Measurements from ENCODE around the gene MT1M.

- TF ChIP-seq CTCF (conservative IDR thresholded peaks at IDR 0.05 in 1 of 2, IDR thresholded peaks at IDR 0.05 in 1 of 2; ENCODE audit: low read depth in 1 of 2, low read length in 2 of 2) (no peak), EZH2 (IDR thresholded peaks at IDR 0.05; ENCODE audit: low read length, missing control alignments) (no peak)
Observed at GRCh38 chr16:56630134-56630533, 2.3 kb upstream of the MT1M start.
